GM23338 (cell line): ENCODE data around the gene ZNF22. TPM values are rescaled to one million over a fixed set of nuclear protein-coding genes. Genes with fewer than 3 reads are reported as not detected.

Source experiments
- ATAC-seq: fragments of 200-7000 bp; cut with Tn5 transposase; 3 replicates; pipeline ENCODE4 v1.9.1; 2020
- DNase-seq: peaks from one replicate; pipeline ENCODE4 v3.0.0-alpha.2; 2015; ENCODE audit warnings: low spot score
- H2AFZ ChIP-seq: fragments of 200-600 bp; sonication (generic); 2 replicates; pipeline ENCODE4 v1.8.0; 2016; ENCODE audit warnings: antibody characterized with exemption, mild to moderate bottlenecking, moderate library complexity
- H3F3A ChIP-seq: fragments of 200-600 bp; sonication (generic); replicated peaks from 2 replicates; pipeline ENCODE4 v1.8.0; 2017; ENCODE audit warnings: antibody characterized with exemption, mixed run types, low read depth
- H3K27ac ChIP-seq: fragments of 200-600 bp; sonication (generic); 2 replicates; pipeline ENCODE4 v1.6.1; 2016; ENCODE audit warnings: low read depth
- H3K27me3 ChIP-seq: fragments of 200-600 bp; sonication (generic); 2 replicates; pipeline ENCODE4 v1.8.0; 2016; ENCODE audit warnings: mild to moderate bottlenecking, mixed run types, moderate library complexity; ENCODE audit not compliant: insufficient read depth
- H3K36me3 ChIP-seq: fragments of 200-600 bp; sonication (generic); 2 replicates; pipeline ENCODE4 v1.8.0; 2016; ENCODE audit warnings: mild to moderate bottlenecking; ENCODE audit not compliant: insufficient read depth
- H3K4me1 ChIP-seq: fragments of 200-600 bp; sonication (generic); 2 replicates; pipeline ENCODE4 v1.8.0; 2016; ENCODE audit warnings: mild to moderate bottlenecking, moderate library complexity; ENCODE audit not compliant: insufficient read depth
- H3K4me2 ChIP-seq: fragments of 200-600 bp; sonication (generic); 2 replicates; pipeline ENCODE4 v1.7.1; 2017; ENCODE audit warnings: mixed run types
- H3K4me3 ChIP-seq: fragments of 200-600 bp; sonication (generic); 2 replicates; pipeline ENCODE4 v1.6.1; 2016; ENCODE audit warnings: mixed run types
- H3K79me2 ChIP-seq: fragments of 200-600 bp; sonication (generic); replicated peaks from 2 replicates; pipeline ENCODE4 v1.8.0; 2017; ENCODE audit warnings: mild to moderate bottlenecking; ENCODE audit not compliant: insufficient read depth
- H3K9me2 ChIP-seq: fragments of 200-600 bp; sonication (generic); 2 replicates; pipeline ENCODE4 v1.8.0; 2017; ENCODE audit not compliant: insufficient read depth
- H4K20me1 ChIP-seq: fragments of 200-600 bp; sonication (generic); replicated peaks from 2 replicates; pipeline ENCODE4 v1.8.0; 2017; ENCODE audit warnings: mild to moderate bottlenecking; ENCODE audit not compliant: insufficient read depth
- H3K27ac Mint-ChIP-seq: 2 replicates; pipeline ENCODE4 v1.8.0; 2020; ENCODE audit warnings: inconsistent platforms, mild to moderate bottlenecking, moderate library complexity, mixed read lengths
- H3K27me3 Mint-ChIP-seq: 3 replicates; pipeline ENCODE4 v1.8.0; 2022; ENCODE audit warnings: low read depth, mild to moderate bottlenecking, moderate library complexity, mixed read lengths, inconsistent platforms; ENCODE audit not compliant: insufficient read depth, poor library complexity
- H3K36me3 Mint-ChIP-seq: 3 replicates; pipeline ENCODE4 v1.8.0; 2021; ENCODE audit warnings: low read depth, mild to moderate bottlenecking, inconsistent platforms, moderate library complexity, mixed read lengths
- H3K4me1 Mint-ChIP-seq: 3 replicates; pipeline ENCODE4 v1.8.0; 2020; ENCODE audit warnings: mild to moderate bottlenecking, inconsistent platforms, mixed read lengths
- H3K4me3 Mint-ChIP-seq: 3 replicates; pipeline ENCODE4 v1.8.0; 2021; ENCODE audit warnings: moderate library complexity, mild to moderate bottlenecking, inconsistent platforms, mixed read lengths
- H3K9me3 Mint-ChIP-seq: 3 replicates; pipeline ENCODE4 v1.8.0; 2020; ENCODE audit warnings: moderate library complexity, mild to moderate bottlenecking, inconsistent platforms, mixed read lengths
- CREB1 ChIP-seq: fragments of 250-450 bp; sonication (Bioruptor Pico); IDR thresholded peaks from 2 replicates; pipeline ENCODE4 v1.5.0; 2020; ENCODE audit warnings: low read depth, mild to moderate bottlenecking, moderate library complexity
- CTCF ChIP-seq, 2 experiments: fragments of 200-600 bp in 1 of 2; sonication (generic) in 1 of 2; conservative IDR thresholded peaks; 2 replicates each; pipeline versions ENCODE4 v1.5.1 to v1.6.1; 2016 to 2017; ENCODE audit warnings: antibody characterized with exemption in 2 of 2, low read depth in 2 of 2, mild to moderate bottlenecking in 2 of 2, moderate library complexity in 1 of 2
- EZH2phosphoT487 ChIP-seq: fragments of 200-600 bp; sonication (generic); IDR thresholded peaks from one replicate; pipeline ENCODE4 v1.8.1; 2018; ENCODE audit warnings: antibody characterized with exemption; ENCODE audit not compliant: unreplicated experiment
- JUNB ChIP-seq: IDR thresholded peaks from one replicate; pipeline ENCODE4 v1.6.1; 2016; ENCODE audit warnings: antibody characterized with exemption; ENCODE audit not compliant: unreplicated experiment
- POLR2AphosphoS5 ChIP-seq: IDR thresholded peaks from 2 replicates; pipeline ENCODE4 v1.6.1; 2016; ENCODE audit warnings: antibody characterized with exemption, low read depth
- REST ChIP-seq: IDR thresholded peaks from one replicate; pipeline ENCODE4 v1.6.1; 2018; ENCODE audit warnings: antibody characterized with exemption; ENCODE audit not compliant: unreplicated experiment
- STAT1 ChIP-seq: IDR thresholded peaks from one replicate; pipeline ENCODE4 v1.6.1; 2016; ENCODE audit warnings: antibody characterized with exemption; ENCODE audit not compliant: unreplicated experiment
- ZNF114 ChIP-seq: fragments of 250-450 bp; sonication (Bioruptor Pico); IDR thresholded peaks from 2 replicates; pipeline ENCODE4 v1.5.0; 2020; ENCODE audit warnings: mild to moderate bottlenecking, moderate library complexity
- ZNF331 ChIP-seq: fragments of 250-450 bp; sonication (Bioruptor Pico); IDR thresholded peaks from 2 replicates; pipeline ENCODE4 v1.5.0; 2020; ENCODE audit warnings: low read depth, mild to moderate bottlenecking, moderate library complexity
- polyA plus RNA-seq: library from polyadenylated mRNA; unstranded; fragments of >200 nt; fragmentation: Nextera tagmentation; extraction: Ambion mirVana; gene quantifications from 2 replicates; pipeline ENCODE4 v1.2.1, GENCODE V29; 2016
- total RNA-seq: library from RNA; depleted of rRNA; stranded (reverse); fragments of >200 nt; shearing (Covaris generic); gene quantifications from 2 replicates; pipeline ENCODE4 v1.2.3, GENCODE V29; 2014
- TF ChIP-seq, protein P1 (sequence below): fragments of 250-450 bp; sonication (Bioruptor Pico); IDR thresholded peaks from 2 replicates; pipeline ENCODE4 v1.5.0; 2020; ENCODE audit warnings: mild to moderate bottlenecking, moderate library complexity

The ZNF22 gene
- total and polyA plus RNA-seq, 2 experiments from 2014 or later: 40.5 to 81.8 TPM

- no peak overlapping the region for H2AFZ ChIP-seq
- H3K27ac ChIP-seq: no peak overlapping the region
- H3K79me2 ChIP-seq: peaks cover 37% of the 10 kb centered on the region
- Mint-ChIP-seq H3K9me3 (peaks cover 18% of the 10 kb centered on the region), H3K36me3 (peaks cover 34% of the 10 kb centered on the region), H3K4me1 (peaks cover 23% of the 10 kb centered on the region), H3K27ac (no peak overlapping the region), H3K4me3 (no peak overlapping the region), H3K27me3 (peaks cover 12% of the 10 kb centered on the region)
- peaks cover 4% of the 10 kb centered on the region for H4K20me1 ChIP-seq
- no peak for ATAC-seq
- no peaks in the 10 kb centered on the region for H3K9me2 ChIP-seq
- DNase-seq: no peak
- H3K4me3 ChIP-seq: no peak overlapping the region
- H3K27me3 ChIP-seq: no peaks in the 10 kb centered on the region
- H3K36me3 ChIP-seq: no peaks in the 10 kb centered on the region
- H3K4me2 ChIP-seq: no peak overlapping the region
- no peak for TF ChIP-seq CREB1 (CRISPR knock-in tag)
- no peak for TF ChIP-seq ZNF114
- TF ChIP-seq EZH2phosphoT487: no peak
- TF ChIP-seq POLR2AphosphoS5: no peak
- peaks cover 11% of the 10 kb centered on the region; the same call in 1 of the 2 replicates for H3K4me1 ChIP-seq
- no peaks in the 10 kb centered on the region for H3F3A ChIP-seq
These were observed 2.8 kb downstream of the ZNF22 start for GRCh38 chr10:45003432-45004000.

DNA sequence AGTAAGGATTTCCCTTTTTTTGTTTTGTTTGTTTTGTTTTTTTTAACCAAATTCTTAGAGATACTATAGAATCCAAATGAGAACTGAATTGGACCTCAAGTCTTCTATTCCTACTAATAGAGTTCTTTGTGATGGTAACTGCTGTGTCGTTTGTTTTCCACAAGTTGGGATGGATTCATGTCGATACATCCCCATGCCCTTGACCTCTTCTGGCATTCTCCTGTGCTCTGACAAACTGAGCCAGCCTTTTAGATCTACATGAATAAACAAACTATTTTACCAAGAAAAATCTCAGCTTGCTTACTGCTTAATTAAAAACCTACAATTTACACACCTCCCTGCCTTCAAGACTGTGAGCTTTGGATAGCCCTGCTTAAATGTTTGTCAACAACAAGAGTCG lies 3.9 kb downstream of the ZNF22 start:
- Histone ChIP-seq H4K20me1 (peaks cover 4% of the 10 kb centered on the region), H3K4me3 (no peak overlapping the region), H3K36me3 (no peaks in the 10 kb centered on the region), H3K27ac (no peak overlapping the region), H3K27me3 (no peaks in the 10 kb centered on the region), H3K9me2 (no peaks in the 10 kb centered on the region), H3K79me2 (peaks cover 37% of the 10 kb centered on the region), H3K4me1 (peaks cover 11% of the 10 kb centered on the region; the same call in 1 of the 2 replicates), H3F3A (no peaks in the 10 kb centered on the region), H3K4me2 (no peak overlapping the region), H2AFZ (no peak overlapping the region)
- ATAC-seq: no peak
- Mint-ChIP-seq H3K36me3 (peaks cover 34% of the 10 kb centered on the region), H3K4me1 (peaks cover 18% of the 10 kb centered on the region), H3K4me3 (no peak overlapping the region), H3K27ac (no peak overlapping the region), H3K27me3 (peaks cover 10% of the 10 kb centered on the region), H3K9me3 (peaks cover 18% of the 10 kb centered on the region)
- no peak for DNase-seq
- TF ChIP-seq STAT1: no peak
- no peak for TF ChIP-seq CTCF (conservative IDR thresholded peaks at IDR 0.05; ENCODE audit: low read depth in 2 of 2)
- no peak for TF ChIP-seq POLR2AphosphoS5
- TF ChIP-seq, protein P1, sequence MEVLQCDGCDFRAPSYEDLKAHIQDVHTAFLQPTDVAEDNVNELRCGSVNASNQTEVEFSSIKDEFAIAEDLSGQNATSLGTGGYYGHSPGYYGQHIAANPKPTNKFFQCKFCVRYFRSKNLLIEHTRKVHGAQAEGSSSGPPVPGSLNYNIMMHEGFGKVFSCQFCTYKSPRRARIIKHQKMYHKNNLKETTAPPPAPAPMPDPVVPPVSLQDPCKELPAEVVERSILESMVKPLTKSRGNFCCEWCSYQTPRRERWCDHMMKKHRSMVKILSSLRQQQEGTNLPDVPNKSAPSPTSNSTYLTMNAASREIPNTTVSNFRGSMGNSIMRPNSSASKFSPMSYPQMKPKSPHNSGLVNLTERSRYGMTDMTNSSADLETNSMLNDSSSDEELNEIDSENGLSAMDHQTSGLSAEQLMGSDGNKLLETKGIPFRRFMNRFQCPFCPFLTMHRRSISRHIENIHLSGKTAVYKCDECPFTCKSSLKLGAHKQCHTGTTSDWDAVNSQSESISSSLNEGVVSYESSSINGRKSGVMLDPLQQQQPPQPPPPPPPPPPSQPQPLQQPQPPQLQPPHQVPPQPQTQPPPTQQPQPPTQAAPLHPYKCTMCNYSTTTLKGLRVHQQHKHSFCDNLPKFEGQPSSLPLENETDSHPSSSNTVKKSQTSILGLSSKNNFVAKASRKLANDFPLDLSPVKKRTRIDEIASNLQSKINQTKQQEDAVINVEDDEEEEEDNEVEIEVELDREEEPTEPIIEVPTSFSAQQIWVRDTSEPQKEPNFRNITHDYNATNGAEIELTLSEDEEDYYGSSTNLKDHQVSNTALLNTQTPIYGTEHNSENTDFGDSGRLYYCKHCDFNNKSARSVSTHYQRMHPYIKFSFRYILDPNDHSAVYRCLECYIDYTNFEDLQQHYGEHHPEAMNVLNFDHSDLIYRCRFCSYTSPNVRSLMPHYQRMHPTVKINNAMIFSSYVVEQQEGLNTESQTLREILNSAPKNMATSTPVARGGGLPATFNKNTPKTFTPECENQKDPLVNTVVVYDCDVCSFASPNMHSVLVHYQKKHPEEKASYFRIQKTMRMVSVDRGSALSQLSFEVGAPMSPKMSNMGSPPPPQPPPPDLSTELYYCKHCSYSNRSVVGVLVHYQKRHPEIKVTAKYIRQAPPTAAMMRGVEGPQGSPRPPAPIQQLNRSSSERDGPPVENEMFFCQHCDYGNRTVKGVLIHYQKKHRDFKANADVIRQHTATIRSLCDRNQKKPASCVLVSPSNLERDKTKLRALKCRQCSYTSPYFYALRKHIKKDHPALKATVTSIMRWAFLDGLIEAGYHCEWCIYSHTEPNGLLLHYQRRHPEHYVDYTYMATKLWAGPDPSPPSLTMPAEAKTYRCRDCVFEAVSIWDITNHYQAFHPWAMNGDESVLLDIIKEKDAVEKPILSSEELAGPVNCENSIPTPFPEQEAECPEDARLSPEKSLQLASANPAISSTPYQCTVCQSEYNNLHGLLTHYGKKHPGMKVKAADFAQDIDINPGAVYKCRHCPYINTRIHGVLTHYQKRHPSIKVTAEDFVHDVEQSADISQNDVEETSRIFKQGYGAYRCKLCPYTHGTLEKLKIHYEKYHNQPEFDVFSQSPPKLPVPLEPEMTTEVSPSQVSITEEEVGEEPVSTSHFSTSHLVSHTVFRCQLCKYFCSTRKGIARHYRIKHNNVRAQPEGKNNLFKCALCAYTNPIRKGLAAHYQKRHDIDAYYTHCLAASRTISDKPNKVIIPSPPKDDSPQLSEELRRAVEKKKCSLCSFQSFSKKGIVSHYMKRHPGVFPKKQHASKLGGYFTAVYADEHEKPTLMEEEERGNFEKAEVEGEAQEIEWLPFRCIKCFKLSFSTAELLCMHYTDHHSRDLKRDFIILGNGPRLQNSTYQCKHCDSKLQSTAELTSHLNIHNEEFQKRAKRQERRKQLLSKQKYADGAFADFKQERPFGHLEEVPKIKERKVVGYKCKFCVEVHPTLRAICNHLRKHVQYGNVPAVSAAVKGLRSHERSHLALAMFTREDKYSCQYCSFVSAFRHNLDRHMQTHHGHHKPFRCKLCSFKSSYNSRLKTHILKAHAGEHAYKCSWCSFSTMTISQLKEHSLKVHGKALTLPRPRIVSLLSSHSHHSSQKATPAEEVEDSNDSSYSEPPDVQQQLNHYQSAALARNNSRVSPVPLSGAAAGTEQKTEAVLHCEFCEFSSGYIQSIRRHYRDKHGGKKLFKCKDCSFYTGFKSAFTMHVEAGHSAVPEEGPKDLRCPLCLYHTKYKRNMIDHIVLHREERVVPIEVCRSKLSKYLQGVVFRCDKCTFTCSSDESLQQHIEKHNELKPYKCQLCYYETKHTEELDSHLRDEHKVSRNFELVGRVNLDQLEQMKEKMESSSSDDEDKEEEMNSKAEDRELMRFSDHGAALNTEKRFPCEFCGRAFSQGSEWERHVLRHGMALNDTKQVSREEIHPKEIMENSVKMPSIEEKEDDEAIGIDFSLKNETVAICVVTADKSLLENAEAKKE (CRISPR knock-in tag): no peak
- TF ChIP-seq REST: no peak
- TF ChIP-seq ZNF331: no peak
- TF ChIP-seq JUNB: no peak
- TF ChIP-seq ZNF114: no peak
